NCI-H774 (cell line): Measurements from ENCODE around the gene MACROD2.

Experiments used
- DNase-seq: peaks from one replicate; lab custom pipeline; 2025; lab: John Stamatoyannopoulos, UW

The MACROD2 gene

DNA sequence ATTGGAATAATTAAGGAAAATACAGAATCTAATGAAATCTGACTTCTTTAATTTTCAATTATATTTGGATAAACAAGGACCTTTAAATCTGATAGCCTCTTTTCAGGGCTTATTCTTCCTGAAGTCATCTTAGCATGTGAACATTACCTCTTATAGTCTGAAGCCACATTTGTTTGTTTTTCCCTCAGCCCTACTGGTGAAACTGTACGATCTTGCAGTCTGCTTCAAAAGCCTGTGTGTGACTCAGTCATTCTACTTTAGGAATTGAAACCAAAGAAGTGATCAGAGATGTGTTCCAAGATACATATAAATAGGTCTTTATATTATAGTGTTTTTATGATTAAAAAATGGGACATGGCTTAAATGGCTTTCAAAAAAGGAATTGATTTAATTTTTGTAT lies 67.5 kb downstream of the MACROD2 start:
- DNase-seq: no peak

GRCh38 chr20:14064333-14064732 lies 69.0 kb downstream of the MACROD2 start:
- no peak for DNase-seq

- DNase-seq: no peak
Observed at GRCh38 chr20:14064921-14065320, 69.6 kb downstream of the MACROD2 start.

DNA sequence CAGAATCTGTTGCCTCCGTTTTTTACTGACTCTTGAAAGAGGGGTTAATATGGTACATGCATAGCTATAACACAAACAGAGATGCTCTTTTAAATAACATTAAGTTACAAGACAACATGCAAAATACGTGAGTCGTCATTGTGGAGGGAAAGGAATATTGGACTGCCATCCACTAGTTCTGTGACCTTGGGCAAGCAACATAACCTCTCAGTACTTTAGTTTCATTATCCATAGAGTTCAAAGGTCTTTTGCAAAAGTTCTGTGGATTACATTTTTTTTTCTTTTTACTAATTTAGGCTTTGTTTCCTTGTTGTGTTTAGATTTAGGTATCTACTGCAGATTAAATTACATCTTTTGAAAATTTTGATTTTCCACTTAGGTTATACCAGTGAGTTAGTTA lies 70.5 kb downstream of the MACROD2 start:
- DNase-seq: no peak

GRCh38 chr20:14067603-14068002 lies 72.3 kb downstream of the MACROD2 start:
- no peak for DNase-seq

DNA sequence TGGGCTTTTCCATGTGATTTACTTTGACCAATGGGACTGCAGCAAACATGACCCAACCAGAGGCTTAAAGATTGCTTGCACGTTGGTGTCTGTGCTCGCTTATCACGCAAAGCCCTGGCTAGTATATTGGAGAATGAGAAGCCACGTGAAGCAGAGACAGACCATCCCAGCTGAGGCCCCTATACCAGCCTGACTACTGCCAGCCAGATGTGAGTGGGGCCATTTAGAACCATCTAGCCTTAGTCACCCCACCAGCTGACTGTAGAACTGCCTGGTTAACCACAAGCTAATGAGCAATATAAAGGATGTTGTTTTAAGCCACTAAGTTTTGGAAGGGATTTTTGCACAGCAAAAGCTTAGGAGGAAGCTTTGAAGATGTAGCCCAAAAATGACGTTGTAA lies 74.5 kb downstream of the MACROD2 start:
- no peak for DNase-seq

DNA sequence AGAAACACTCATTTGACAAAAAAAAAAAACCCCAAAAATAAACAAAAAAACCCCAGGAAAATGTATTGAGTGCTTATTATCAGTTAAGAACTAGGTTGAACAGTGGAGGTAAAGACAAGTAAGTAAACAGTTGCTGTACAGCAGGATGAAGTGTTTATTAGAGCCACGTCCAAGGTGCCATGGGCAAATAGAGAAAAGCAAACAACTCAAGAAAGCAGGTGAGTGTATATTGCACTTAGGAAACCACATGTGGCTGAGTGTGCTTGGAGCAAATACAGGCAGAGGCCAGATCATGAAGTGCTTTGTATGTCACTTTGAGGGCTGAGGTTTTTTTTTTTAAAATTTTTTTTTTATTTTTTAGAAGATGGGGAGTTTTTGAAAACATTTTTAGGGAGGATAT lies 98.3 kb downstream of the MACROD2 start:
- DNase-seq: peak; percentile 92

DNA sequence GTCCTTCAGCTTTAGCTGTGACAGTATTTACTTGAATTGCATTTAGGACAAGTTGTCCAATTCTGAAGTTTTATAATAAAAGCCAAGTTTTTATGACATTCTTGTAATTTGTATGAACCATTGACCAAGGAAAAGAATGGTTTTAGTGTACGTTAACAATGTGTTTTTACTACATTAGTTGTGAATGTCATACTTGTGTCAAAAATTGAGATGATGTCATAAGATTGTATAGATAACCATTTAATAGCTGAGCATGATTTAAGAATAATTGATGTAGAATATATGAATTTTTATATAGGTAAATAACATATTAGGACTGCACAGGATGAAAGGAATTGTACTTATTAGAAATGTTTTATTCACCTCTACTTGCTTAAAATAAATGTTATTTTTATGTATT lies 102.9 kb downstream of the MACROD2 start:
- DNase-seq: no peak

DNA sequence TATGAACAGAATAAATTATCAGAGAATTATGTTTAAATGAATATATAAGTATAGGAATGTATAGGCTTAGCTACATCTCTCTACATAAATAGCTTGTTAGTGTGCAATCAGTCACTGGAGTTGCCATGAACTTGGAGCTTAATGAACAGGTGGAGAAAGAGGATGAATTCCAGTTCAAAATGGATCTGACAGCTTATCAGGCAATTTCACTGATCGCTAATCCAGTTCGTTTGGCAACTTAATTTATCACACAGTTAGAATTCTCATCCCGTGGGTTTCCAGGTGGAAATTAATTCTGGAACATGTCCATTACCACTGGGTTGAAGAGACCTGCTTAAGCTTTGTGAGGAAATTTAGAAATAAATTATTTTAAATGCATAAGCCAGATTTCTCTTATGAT lies 118.1 kb downstream of the MACROD2 start:
- DNase-seq: no peak

GRCh38 chr20:14114065-14114704 lies 118.9 kb downstream of the MACROD2 start:
- DNase-seq: no peak

DNA sequence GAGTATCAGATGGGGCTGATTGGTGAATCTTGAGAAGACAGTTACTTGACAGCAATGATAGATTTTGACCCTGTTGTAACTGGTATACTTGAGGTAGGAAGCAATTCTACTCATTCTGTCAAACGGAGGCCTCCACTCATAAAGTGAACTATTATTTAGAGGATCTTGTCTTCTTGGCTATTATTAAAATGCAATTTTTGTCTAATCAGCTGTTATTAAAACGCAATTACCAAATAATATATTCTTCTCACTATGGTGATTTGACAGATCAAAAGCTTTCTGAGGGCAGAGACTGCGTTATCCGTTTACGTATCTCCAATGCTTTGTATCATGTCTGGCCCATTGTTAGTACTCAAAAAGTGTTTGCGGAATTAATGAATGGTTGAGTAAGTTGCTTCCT lies 120.7 kb downstream of the MACROD2 start:
- DNase-seq: no peak

DNA sequence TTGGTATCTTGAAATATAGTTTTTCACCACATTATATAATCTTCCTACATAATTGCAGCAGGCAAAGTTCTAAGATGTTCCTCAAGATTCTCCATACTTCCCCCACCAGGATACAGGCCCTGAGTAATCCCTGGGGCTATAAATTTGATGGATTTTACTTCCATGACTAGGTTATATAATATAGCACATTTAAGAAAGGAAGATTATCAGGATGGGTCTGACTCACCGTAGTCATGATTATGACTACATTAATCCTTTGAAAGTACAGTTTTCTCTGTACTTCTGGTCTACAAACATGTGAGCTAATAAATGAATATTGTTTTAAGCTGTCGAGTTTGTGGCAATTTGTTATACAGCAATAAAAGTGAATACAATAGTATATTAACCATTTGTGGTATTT lies 122.5 kb downstream of the MACROD2 start:
- no peak for DNase-seq

GRCh38 chr20:14126856-14127255 lies 131.5 kb downstream of the MACROD2 start:
- DNase-seq: no peak

- DNase-seq: no peak
Observed at GRCh38 chr20:14127514-14128223, 132.4 kb downstream of the MACROD2 start.

GRCh38 chr20:14134004-14134403 lies 138.7 kb downstream of the MACROD2 start:
- no peak for DNase-seq

DNA sequence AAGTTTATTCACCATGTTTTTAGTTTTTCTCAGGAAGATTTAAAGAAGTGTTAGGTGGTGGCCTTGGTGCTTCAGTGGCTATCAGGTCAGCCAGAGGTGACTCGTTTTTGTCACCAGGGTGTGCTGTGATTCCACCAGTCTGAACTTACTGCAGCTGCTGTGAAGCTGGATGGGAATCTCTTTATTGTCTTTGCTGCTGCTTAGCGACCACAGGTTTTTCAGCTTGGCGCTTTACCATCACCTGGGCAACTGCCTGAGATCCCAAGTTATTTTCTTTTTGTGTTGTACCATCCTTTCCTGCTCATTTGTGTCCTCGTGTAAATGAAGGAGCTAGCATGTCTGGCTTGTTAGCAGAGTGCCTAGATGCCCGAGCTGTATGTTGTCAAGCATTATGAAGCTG lies 146.9 kb downstream of the MACROD2 start:
- DNase-seq: peak; percentile 72

DNA sequence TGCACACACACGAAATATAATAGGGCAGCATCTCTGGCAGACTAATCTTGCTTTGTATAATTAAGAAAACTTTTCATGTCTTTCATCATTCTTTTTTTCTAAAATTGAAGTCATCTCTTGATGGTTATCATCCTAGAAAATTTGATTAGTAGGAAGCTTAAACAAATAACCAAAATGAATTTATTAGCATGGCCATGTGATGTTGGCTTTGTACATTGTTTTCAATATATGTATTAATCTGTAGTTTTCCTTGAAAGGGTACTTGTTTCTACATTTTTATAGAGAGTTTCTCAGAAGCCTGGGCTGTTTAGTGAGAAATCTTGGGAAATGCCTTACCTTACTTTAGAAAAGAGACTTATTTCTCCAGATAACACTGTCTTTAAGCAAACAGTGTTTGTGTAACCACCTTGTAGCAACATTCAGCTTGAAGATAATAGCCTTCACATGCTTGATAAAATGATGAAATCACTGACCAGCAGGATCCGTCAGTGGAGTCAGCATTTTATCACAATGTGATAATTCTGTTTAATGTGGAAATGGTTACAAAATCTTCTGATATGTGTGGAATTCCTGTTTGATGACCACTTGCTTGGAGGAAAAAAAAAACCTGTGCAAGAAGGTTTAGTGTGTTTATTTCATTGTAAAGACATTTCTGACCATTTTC lies 147.8 kb downstream of the MACROD2 start:
- no peak for DNase-seq

DNA sequence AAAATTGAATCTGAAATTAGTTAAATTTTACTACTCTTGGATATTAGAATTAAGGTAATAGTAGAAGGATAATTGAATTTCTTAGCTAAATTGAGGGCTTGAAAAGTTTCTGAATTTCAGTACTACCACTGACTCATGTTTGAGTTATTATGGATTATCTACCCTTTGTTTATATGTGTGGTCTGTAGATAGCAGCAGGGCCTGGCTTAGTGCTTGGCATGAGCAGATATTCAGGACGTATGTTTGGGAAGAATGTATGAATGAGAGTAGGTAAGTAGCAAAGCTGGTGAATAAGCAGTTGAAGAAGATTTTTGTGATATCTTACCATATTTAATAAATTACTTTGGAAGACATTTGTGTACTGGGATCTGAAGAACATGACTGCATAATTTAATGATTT lies 152.7 kb downstream of the MACROD2 start:
- DNase-seq: no peak

DNA sequence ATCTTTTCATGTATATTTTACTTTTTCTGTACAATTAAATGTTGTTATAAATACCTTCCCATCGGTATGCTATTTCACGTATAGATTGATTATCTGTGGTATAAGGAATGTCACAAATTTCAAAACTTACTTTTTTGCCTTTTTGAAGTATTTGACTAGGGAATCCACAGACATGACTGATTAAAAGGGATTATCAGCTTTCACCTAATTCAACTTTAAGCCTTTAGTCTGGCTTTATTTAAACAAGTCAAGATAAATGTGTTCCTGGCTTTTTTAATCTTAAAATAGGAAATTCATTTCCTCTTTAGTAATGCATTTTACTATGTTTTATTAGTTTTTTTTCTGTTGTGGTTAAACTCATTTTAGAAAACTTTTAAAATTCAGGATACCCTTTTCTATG lies 160.0 kb downstream of the MACROD2 start:
- DNase-seq: no peak

DNA sequence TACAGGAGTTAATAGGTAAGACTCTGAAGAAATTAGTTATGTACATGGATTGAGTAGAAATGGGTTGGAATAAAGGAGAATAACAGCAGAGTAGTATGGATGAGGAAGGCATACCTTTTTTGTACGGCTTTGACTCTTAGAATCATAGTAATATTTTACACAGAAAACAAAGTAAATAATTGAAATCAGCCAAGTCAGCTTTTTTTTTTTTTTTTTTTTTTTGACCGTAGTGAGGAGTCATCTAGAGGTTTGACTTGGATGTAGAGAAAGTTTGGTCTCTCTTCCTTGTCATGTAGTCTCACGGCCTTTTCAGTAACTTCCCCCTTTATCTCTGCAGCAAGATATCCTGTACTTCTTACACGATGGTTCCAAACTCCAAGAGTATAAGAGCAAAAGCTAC lies 183.2 kb downstream of the MACROD2 start:
- DNase-seq: no peak

- no peak for DNase-seq
Observed at GRCh38 chr20:14178952-14179351, 183.6 kb downstream of the MACROD2 start.

DNA sequence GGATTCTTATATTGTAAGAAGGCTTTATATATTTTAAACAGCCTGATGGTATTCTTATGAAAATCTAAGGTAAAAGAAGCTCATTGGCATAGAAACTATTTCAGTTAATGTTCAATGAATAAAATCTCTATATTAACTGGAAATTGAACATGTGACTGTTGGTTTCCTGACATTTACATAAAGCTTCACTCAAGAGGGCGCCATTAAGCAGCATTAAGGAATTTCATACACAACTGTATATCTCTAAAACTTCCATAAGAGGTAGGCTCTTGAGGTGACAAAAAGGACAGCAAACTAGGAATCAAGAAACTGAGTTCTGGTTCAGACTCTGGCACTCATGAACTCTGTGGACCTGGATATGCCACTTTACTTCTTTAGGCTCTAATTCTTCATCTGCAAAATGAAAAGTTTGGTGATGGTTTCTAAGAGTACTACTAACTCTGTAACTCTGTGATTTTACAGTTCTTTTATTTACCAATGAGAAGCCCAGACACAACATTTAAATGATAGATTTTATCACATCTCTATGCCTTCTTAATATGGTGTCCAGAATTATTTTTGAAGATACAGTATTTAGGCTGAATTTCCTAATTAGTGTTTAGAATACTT lies 194.6 kb downstream of the MACROD2 start:
- DNase-seq: no peak

GRCh38 chr20:14191559-14191958 lies 196.2 kb downstream of the MACROD2 start:
- DNase-seq: no peak
